ENCODE data around the gene SUCLG1.

DNA sequence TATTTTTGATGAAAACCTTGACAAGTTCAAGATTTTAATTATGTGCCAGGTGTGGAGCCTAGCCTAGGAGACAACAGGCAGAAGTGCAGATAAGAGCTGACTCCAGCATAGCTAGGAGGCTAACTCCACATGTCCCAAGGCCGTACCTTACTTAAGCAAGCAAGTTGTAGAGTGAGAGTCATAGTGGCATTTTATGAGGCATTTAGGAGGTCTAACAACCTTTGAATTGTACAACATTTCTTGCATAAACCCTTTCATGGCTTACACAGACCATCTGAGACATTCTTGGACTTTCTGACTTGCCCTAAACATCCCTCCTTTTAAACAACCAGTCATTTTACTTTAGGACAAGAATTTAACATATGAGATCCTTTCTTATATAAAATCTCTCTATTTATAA is 8.3 kb upstream of the SUCLG1 start:
- no peak for TF ChIP-seq REST (IDR thresholded peaks at IDR 0.05)
- TF ChIP-seq, protein P1, sequence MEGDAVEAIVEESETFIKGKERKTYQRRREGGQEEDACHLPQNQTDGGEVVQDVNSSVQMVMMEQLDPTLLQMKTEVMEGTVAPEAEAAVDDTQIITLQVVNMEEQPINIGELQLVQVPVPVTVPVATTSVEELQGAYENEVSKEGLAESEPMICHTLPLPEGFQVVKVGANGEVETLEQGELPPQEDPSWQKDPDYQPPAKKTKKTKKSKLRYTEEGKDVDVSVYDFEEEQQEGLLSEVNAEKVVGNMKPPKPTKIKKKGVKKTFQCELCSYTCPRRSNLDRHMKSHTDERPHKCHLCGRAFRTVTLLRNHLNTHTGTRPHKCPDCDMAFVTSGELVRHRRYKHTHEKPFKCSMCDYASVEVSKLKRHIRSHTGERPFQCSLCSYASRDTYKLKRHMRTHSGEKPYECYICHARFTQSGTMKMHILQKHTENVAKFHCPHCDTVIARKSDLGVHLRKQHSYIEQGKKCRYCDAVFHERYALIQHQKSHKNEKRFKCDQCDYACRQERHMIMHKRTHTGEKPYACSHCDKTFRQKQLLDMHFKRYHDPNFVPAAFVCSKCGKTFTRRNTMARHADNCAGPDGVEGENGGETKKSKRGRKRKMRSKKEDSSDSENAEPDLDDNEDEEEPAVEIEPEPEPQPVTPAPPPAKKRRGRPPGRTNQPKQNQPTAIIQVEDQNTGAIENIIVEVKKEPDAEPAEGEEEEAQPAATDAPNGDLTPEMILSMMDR (IDR thresholded peaks at IDR 0.05; ENCODE audit: low read depth, low read length, missing input control) = no peak
- no peak for TF ChIP-seq RXRA (IDR thresholded peaks at IDR 0.05)
- TF ChIP-seq, protein P2, sequence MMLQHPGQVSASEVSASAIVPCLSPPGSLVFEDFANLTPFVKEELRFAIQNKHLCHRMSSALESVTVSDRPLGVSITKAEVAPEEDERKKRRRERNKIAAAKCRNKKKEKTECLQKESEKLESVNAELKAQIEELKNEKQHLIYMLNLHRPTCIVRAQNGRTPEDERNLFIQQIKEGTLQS (IDR thresholded peaks at IDR 0.05) = no peak
- TF ChIP-seq YY1 (IDR thresholded peaks at IDR 0.05) = no peak
- TF ChIP-seq ZBTB33 (IDR thresholded peaks at IDR 0.05) = no peak
- no peak for TF ChIP-seq SP1 (IDR thresholded peaks at IDR 0.05)
